ENCODE results near the gene CFAP43. TPM values are rescaled to one million over a fixed set of nuclear protein-coding genes. Genes with fewer than 3 reads are reported as not detected.

CFAP43 gene
- total RNA-seq, 1 donor from 2014 or later: 0.56 TPM

GRCh38 chr10:104104926-104105325 is 127.2 kb downstream of the CFAP43 start:
- H3K4me3 Mint-ChIP-seq (ENCODE audit: unreplicated experiment): no peak overlapping the region
- no peaks in the 10 kb centered on the region for H3K9me3 Mint-ChIP-seq (ENCODE audit: unreplicated experiment)
- H3K27ac Mint-ChIP-seq (ENCODE audit: unreplicated experiment): no peak overlapping the region
- no peak for TF ChIP-seq CTCF (IDR thresholded peaks at IDR 0.05; ENCODE audit: unreplicated experiment)
- DNase-seq (ENCODE audit: low spot score): no peak
- H3K27me3 Mint-ChIP-seq (ENCODE audit: unreplicated experiment): no peaks in the 10 kb centered on the region
- H3K36me3 Mint-ChIP-seq (ENCODE audit: low read depth, unreplicated experiment): no peaks in the 10 kb centered on the region
- H3K4me1 Mint-ChIP-seq (ENCODE audit: unreplicated experiment): no peaks in the 10 kb centered on the region

GRCh38 chr10:104104418-104104817 is 127.7 kb downstream of the CFAP43 start:
- Mint-ChIP-seq H3K4me3 (ENCODE audit: unreplicated experiment) (no peak overlapping the region), H3K27me3 (ENCODE audit: unreplicated experiment) (no peaks in the 10 kb centered on the region), H3K36me3 (ENCODE audit: low read depth, unreplicated experiment) (no peaks in the 10 kb centered on the region), H3K4me1 (ENCODE audit: unreplicated experiment) (no peaks in the 10 kb centered on the region), H3K27ac (ENCODE audit: unreplicated experiment) (no peak overlapping the region), H3K9me3 (ENCODE audit: unreplicated experiment) (no peaks in the 10 kb centered on the region)
- no peak for DNase-seq (ENCODE audit: low spot score)
- TF ChIP-seq CTCF (IDR thresholded peaks at IDR 0.05; ENCODE audit: unreplicated experiment): no peak

GRCh38 chr10:104103956-104104355 is 128.2 kb downstream of the CFAP43 start:
- DNase-seq (ENCODE audit: low spot score): no peak
- TF ChIP-seq CTCF (IDR thresholded peaks at IDR 0.05; ENCODE audit: unreplicated experiment): no peak
- Mint-ChIP-seq H3K4me3 (ENCODE audit: unreplicated experiment) (no peak overlapping the region), H3K27me3 (ENCODE audit: unreplicated experiment) (no peaks in the 10 kb centered on the region), H3K36me3 (ENCODE audit: low read depth, unreplicated experiment) (no peaks in the 10 kb centered on the region), H3K27ac (ENCODE audit: unreplicated experiment) (no peak overlapping the region), H3K4me1 (ENCODE audit: unreplicated experiment) (no peaks in the 10 kb centered on the region), H3K9me3 (ENCODE audit: unreplicated experiment) (no peaks in the 10 kb centered on the region)

DNA sequence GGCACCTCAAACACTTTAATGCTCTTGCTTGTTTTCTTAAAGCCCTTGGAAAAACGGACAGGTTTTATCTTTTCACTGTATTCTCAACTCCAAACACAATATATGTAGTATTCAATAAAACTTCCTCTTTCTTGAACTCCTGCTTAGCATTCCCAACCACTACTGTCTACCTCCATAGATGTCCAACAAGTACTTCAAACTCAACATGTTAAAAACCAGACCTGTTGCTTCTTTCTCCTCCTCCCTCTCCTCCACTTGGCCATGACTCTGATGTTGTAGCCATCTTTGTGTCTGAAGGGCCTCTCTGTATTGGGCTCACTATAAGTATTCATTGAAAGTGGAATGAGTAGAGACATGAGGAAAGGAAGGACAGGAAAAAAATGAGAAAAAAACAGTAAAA is 130.3 kb downstream of the CFAP43 start:
- no peak for TF ChIP-seq CTCF (IDR thresholded peaks at IDR 0.05; ENCODE audit: unreplicated experiment)
- no peaks in the 10 kb centered on the region for H3K4me1 Mint-ChIP-seq (ENCODE audit: unreplicated experiment)
- no peaks in the 10 kb centered on the region for H3K36me3 Mint-ChIP-seq (ENCODE audit: low read depth, unreplicated experiment)
- no peaks in the 10 kb centered on the region for H3K27me3 Mint-ChIP-seq (ENCODE audit: unreplicated experiment)
- no peaks in the 10 kb centered on the region for H3K9me3 Mint-ChIP-seq (ENCODE audit: unreplicated experiment)
- H3K27ac Mint-ChIP-seq (ENCODE audit: unreplicated experiment): no peak overlapping the region
- no peak overlapping the region for H3K4me3 Mint-ChIP-seq (ENCODE audit: unreplicated experiment)
- DNase-seq (ENCODE audit: low spot score): no peak

DNA sequence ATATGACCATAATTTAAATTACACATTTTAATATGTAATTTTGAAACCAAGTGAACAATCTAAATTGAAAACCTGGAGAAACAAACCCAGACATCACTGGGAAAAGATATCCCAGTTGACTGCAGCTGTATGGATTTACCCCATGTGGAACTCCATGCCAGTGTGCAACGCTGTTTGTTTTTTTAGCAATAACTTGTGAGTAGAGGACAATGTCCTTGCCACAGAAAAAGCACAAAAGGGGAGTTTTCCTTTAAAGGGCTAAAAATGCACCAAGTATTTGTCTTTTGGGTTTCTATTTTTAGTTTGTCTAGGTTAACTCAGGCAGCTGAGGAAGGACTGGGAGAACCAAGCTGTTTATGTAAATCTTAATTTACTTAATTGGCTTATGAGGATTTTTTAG is 131.4 kb downstream of the CFAP43 start:
- H3K9me3 Mint-ChIP-seq (ENCODE audit: unreplicated experiment): no peaks in the 10 kb centered on the region
- H3K27me3 Mint-ChIP-seq (ENCODE audit: unreplicated experiment): no peaks in the 10 kb centered on the region
- no peak for TF ChIP-seq CTCF (IDR thresholded peaks at IDR 0.05; ENCODE audit: unreplicated experiment)
- no peaks in the 10 kb centered on the region for H3K36me3 Mint-ChIP-seq (ENCODE audit: low read depth, unreplicated experiment)
- no peak overlapping the region for H3K27ac Mint-ChIP-seq (ENCODE audit: unreplicated experiment)
- H3K4me1 Mint-ChIP-seq (ENCODE audit: unreplicated experiment): no peaks in the 10 kb centered on the region
- no peak for DNase-seq (ENCODE audit: low spot score)
- H3K4me3 Mint-ChIP-seq (ENCODE audit: unreplicated experiment): no peak overlapping the region
